HFF-Myc (cell line): ENCODE data around the gene ZNF827.
A peak's percentile ranks its signal among the peaks of the same experiment; 100 is the strongest.

Experiments
- DNase-seq: peaks from one replicate; pipeline ENCODE4 v3.0.0-alpha.2; 2011; ENCODE audit warnings: low read depth; ENCODE audit errors: extremely low read depth
- H3K4me3 ChIP-seq: replicated peaks from 2 replicates; pipeline ENCODE4 v1.5.1; 2011; ENCODE audit warnings: low read depth, mild to moderate bottlenecking, control low read depth, low read length
- TF ChIP-seq, protein P1 (sequence below): IDR thresholded peaks from 2 replicates; pipeline ENCODE4 v1.5.1; 2012; ENCODE audit warnings: mild to moderate bottlenecking, low read depth, low read length, control low read depth; ENCODE audit errors: missing control alignments

The ZNF827 gene

DNA sequence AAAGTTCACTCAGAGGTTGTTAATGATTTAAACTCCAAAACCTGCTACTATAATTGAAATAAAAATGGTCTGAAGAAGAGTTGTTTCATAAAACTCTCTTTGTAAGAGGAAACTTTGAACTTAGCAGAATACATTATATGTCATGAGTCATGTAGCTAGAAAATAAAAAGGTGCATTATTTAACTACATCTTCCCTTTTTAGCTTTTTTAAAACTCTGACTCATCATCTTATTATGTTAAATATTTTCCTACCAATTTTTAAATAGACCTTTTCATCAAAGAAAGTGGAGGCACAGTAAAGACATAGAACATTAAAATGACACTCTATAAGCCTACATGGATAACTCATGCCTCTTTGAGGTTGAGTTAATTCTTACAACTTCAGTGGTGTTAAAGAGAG is 1.2 kb upstream of the ZNF827 start:
- TF ChIP-seq, protein P1, sequence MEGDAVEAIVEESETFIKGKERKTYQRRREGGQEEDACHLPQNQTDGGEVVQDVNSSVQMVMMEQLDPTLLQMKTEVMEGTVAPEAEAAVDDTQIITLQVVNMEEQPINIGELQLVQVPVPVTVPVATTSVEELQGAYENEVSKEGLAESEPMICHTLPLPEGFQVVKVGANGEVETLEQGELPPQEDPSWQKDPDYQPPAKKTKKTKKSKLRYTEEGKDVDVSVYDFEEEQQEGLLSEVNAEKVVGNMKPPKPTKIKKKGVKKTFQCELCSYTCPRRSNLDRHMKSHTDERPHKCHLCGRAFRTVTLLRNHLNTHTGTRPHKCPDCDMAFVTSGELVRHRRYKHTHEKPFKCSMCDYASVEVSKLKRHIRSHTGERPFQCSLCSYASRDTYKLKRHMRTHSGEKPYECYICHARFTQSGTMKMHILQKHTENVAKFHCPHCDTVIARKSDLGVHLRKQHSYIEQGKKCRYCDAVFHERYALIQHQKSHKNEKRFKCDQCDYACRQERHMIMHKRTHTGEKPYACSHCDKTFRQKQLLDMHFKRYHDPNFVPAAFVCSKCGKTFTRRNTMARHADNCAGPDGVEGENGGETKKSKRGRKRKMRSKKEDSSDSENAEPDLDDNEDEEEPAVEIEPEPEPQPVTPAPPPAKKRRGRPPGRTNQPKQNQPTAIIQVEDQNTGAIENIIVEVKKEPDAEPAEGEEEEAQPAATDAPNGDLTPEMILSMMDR, result no peak
- no peak for DNase-seq
- H3K4me3 ChIP-seq, result no peak overlapping the region

DNA sequence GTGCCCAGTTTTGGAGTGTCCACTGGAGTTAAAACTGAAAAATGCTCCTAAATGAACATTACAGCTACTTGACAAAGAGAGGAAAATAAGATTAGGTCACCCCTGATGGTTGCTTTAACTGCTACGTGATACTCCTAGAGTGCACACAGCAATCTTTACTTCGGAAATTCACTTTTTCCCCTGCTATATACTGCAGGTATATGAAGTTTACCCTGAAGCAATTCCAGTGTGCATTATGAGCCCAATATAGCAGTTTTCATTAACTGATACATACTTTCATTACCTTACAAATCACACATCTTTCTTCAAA is 773 bp upstream of the ZNF827 start:
- TF ChIP-seq, protein P1, result no peak
- no peak for DNase-seq
- peak overlapping the region; percentile 78; the same call in 1 of the 2 replicates for H3K4me3 ChIP-seq

DNA sequence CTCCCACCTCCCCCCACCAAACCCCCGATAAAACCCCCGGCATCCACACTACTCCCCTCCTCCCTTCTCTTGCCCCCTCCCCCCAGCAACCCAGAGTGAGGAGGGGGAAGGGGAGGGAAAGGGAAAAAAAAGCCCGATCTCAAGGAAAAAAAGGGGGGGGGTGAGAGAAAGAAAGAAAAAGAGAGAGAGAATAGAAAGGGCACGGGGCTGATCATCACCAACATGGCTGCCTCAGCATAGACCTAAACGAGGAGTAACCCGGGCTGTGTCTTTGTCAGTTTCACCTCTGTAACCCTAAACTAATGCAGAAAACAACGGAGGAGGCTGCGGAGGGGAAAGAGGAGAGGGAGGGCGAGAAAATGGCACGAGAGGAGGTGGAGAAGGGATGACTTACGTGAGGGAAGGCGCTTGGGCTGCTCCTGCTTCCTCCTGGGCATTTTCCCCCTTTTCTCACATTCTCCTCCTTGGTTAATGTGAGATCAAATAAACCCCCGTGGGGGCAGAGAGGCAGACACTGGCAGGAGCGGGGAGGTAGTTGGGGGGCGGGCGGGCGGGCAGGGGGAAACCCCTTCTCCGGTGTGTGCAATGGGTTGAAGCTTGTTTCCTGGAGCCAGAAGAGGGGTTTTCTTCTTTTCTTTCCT is 532 bp downstream of the ZNF827 start:
- H3K4me3 ChIP-seq, result peak overlapping the region; percentile 78
- TF ChIP-seq, protein P1, result no peak
- DNase-seq, result no peak

DNA sequence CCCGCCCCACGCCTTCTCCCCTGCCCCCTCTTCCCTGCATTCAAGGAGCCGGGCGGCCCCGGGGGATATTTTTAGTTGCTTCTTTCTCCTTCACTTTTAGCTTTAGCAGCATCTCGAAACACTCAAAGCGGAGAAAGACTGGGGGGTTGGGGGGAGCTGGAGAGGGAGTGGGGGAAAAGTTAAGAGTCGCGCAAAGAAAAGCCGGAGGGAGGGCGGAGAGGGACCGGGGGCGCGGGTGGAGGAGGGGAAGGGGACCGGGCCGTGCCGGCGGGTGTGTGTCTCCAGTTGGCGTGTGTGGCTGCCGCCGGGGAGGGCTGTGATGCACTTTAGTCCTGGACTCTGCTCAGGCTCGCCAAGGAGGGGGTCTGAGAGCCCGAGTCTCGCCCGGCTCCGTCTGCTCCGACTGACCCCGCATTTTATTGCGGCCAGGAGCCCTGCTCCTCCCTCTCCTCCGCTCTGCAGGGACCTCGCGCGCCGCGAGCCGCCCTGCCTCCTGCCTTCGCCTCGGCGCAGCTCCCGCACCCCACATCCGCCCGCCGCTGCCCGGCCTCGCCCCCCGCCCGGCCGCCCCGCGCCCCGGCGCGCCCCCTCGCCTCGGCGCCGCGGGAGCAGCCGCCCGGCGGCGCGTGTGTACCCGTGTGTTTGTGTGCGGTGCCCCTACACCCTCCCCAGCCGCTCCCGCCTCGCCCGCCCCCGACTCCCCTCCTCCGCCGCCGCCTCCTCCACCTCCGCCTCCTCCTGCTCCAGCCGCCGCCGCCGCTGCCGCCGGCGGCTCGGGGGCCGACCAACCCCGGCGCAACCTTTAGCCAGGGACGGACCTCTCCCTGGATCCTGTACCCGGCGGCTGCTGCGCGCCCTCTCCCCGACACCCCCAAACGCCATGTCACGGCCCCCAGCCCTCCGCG is 1.4 kb downstream of the ZNF827 start:
- TF ChIP-seq, protein P1, result no peak
- H3K4me3 ChIP-seq, result peak overlapping the region; percentile 78
- DNase-seq, result no peak

DNA sequence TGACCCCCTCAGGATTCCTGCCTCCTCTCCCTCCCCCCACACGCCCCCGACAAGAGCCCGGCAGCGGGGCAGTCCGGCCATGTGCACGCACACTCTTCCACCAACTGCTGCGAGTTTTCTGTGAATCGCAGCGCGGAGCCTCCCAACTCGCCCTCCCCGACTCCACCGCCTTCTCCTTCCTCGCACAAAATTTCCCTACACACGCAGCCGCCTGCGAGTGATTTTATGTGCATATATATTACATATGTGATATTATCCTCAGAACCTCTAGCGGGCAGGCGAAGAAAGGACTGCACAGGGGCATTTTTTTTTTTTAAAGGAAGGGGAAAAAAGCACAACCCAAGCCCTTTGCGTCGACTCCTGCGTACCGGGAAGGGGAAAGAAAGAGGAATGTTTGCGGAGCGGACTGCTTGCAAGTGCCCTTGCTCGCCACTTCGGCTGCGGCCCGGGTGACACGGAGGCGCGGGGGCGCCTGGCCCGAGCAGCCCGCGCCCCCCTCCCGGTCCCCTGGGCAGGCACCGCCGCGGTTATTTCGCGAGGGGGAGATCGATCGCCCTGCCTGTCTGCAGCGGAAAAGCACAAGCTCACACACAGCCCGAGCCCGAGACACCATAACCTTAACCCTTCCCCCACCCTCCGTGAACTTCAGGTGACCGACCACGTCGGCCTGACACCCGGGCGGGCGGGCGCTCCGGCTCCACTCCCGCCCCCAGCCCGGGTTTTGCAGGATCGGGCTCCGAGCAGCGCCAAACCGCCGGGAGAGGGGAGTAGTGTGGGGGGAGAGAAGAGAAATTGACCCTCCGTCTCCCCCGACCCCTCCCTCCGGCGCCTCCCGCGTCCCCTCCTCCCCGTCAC is 2.3 kb downstream of the ZNF827 start:
- DNase-seq, result no peak
- peak overlapping the region; percentile 78 for H3K4me3 ChIP-seq
- TF ChIP-seq, protein P1, result no peak

DNA sequence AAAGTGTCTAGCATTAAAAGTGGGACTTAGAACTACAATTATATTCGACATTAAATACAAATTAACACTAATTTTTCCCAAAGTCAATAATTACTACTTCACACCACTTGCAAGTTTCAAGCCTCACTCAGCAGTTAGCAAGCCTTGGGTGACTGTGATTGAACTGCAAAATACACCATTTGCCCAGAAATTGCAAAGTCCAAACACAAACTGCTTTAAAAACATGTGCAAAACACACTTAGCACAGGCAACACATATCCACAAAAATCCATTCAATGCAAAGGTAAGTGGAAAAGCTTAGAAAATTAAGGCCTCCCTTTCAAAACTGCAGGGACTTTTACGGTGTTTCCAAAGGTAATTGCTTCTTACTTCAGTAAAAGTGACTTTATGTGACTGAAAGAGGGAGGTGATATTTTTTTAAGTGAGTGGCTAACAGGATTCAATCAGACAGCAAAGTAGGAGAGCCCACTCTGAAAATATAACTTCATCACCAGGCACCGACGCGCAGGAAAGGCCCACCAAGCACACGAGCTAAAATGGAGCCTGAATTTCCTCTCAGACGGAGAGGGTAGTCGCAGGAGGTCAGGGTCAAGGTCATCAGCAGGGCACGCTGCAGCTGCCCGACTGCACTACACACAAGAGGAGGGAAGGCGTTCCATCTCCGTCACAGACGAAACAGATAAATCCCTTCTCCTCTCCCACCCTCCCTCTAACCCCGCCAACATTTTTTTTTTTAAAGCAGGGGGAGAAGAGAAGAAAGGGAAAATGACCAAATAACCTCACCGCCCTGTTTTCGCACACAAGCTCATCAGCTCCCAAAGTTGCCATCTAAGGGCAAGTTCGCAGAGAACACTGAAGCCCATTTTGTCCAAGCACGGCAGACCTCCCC is 3.1 kb downstream of the ZNF827 start:
- peak overlapping the region; percentile 78 for H3K4me3 ChIP-seq
- TF ChIP-seq, protein P1, result no peak
- DNase-seq, result no peak
